D341Med (cell line): ENCODE results near the gene MYD88.
"Not testable (repeated sequence)": the region's sequence is repeated elsewhere in the genome, so short reads cannot be mapped to it uniquely, and the experiment has no call there.

Source experiments
- DNase-seq: peaks from one replicate; pipeline ENCODE4 v3.0.0; 2012; ENCODE audit warnings: low spot score

MYD88 gene

GRCh38 chr3:38142959-38143358, 4.5 kb downstream of the MYD88 start:
- no peak for DNase-seq

- no peak for DNase-seq
These were observed 5.0 kb downstream of the MYD88 start for GRCh38 chr3:38143511-38143910.

- no peak for DNase-seq
These were observed 8.0 kb downstream of the MYD88 start for GRCh38 chr3:38146504-38146903.

GRCh38 chr3:38147421-38147820, 9.0 kb downstream of the MYD88 start:
- DNase-seq = no peak

- DNase-seq = no peak
These were observed 9.9 kb downstream of the MYD88 start for GRCh38 chr3:38148311-38148882.

GRCh38 chr3:38149708-38150107, 11.2 kb downstream of the MYD88 start:
- no peak for DNase-seq

GRCh38 chr3:38150780-38151528, 12.5 kb downstream of the MYD88 start:
- DNase-seq = no peak

- DNase-seq = no peak
These were observed 13.3 kb downstream of the MYD88 start for GRCh38 chr3:38151667-38152265.

GRCh38 chr3:38152609-38153008, 14.1 kb downstream of the MYD88 start:
- no peak for DNase-seq

- DNase-seq = no peak
These were observed 14.8 kb downstream of the MYD88 start for GRCh38 chr3:38153221-38153620.

GRCh38 chr3:38154033-38154494, 15.6 kb downstream of the MYD88 start:
- no peak for DNase-seq

- DNase-seq = no peak
These were observed 16.3 kb downstream of the MYD88 start for GRCh38 chr3:38154625-38155255.

- no peak for DNase-seq
These were observed 17.4 kb downstream of the MYD88 start for GRCh38 chr3:38155825-38156224.

GRCh38 chr3:38157117-38157516, 18.7 kb downstream of the MYD88 start:
- no peak for DNase-seq

GRCh38 chr3:38157595-38157994, 19.1 kb downstream of the MYD88 start:
- no peak for DNase-seq

GRCh38 chr3:38158472-38158871, 20.0 kb downstream of the MYD88 start:
- DNase-seq = no peak

- DNase-seq = not testable (repeated sequence)
These were observed 22.2 kb downstream of the MYD88 start for GRCh38 chr3:38160704-38161103.

- peak; percentile 40 for DNase-seq
These were observed 24.8 kb downstream of the MYD88 start for GRCh38 chr3:38163117-38163840.

- DNase-seq = no peak
These were observed 25.6 kb downstream of the MYD88 start for GRCh38 chr3:38163841-38164642.

- DNase-seq = no peak
These were observed 26.1 kb downstream of the MYD88 start for GRCh38 chr3:38164643-38164951.

GRCh38 chr3:38164952-38165721, 26.7 kb downstream of the MYD88 start, which contains the start of gene OXSR1:
Gene OXSR1, plus strand, starts transcription at chr3:38165537. Its CDS starts 340 bp downstream, at chr3:38165877.
- peak; percentile 96 for DNase-seq
